NCI-H524 (cell line): ENCODE measurements around the gene BABAM2.

ENCODE experiments used
- DNase-seq, 2 experiments: peaks; one replicate each; lab custom pipeline; 2025; lab: John Stamatoyannopoulos, UW

Gene BABAM2

DNA sequence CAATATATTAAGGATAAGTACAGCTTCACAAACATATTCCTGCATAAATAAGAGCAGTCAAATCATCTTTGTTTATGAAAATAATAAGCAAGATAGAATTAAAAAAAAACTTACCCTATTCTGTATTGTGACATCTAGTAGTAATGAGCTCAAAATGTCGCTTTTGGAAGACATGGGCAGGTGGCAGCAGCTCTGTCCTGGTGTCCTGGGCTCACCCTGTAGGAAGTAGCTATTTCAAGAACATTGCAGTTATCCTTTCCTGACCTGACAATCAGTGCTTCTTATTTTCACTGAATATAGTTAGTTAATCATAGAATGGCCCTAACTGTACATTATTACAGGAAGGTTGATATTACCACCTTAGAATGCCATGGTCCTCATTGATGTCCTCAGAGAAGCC lies 229.1 kb downstream of the BABAM2 start:
- no peak for DNase-seq

DNA sequence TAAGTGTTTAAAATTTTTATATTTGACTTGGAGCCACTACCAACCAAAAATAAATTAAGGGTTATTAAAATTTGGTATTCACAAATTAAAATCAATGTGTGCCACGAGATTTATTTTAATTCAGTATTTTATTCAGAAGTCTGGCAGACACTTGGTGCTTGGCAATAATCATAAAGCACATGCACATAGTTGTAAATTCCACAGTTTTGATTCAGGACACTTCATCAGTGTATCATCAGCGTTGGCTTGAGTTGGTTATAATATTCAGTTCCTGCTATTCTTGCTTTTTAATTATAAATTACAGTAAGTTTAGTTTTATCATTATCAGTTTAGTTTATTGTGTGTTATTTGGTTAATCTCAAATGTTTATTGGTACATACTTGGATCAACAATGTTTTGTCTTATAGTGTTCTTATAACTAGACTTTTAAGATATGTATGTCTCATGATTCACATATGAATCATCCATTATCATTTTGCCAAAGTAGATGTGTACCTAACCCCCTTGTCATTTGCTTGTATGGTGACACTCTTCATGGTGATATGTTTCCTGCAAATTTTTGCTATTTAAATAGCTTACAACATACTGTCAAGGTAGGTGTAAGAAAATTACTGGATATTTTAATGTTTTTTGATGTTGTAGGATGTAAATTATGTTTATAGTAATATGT lies 237.9 kb downstream of the BABAM2 start:
- no peak for DNase-seq

DNA sequence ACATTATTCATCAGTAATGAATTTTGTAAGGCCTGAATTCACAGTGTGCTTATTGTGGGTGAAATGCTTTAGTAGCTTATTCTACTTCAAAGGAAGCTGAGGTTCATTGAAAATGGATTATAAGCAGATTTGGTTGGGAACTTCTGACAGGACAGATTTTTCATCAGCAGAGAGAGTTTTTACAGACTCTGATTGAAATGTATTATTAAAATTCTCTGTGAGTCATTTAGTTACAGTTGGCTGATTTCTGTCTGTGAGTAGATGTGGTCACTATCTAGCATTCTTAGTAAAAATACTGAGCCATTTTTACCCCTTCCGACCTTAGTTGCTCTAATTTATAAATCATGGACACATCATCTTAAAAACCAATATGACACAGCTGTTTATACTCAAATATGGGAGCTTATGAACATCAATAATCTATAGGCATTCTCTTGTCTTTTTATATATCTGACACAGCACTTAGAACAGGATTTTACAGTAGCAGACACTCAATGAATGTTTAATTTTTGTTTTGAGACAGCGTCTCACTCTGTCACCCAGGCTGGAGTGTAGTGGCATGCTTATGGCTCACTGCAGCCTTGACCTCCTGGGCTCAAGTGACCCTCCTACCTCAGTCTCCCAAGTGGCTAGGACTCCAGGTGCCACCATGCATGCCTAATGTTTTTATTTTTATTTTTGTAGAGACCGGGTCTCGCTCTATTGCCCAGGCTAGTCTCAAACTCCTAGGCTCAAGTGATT lies 239.6 kb downstream of the BABAM2 start:
- no peak for DNase-seq

DNA sequence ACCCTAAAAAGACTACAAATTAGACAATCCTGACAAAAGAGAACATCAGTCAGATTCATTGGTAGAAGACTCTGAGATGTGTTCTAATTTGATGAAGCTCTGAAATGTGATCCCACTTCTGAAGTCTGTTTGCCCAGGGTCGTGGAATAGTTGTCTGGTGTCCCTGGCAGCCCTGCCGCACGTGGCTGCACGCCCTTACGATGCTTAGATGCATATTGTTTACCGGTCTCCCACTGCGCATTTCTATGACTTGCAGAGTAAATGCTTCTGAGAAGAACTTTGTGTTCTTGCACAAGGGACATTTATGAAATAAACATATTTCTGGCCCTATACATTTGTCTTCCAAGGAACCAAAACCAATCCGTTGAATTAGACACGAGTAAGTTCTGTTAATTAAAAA lies 243.2 kb downstream of the BABAM2 start:
- no peak for DNase-seq

- DNase-seq, result no peak
Observed at GRCh38 chr2:28134262-28134812, 243.8 kb downstream of the BABAM2 start.

- DNase-seq, result peak; percentile 48 to 75
Observed at GRCh38 chr2:28134857-28135256, 244.3 kb downstream of the BABAM2 start.

GRCh38 chr2:28135324-28135723 lies 244.8 kb downstream of the BABAM2 start:
- DNase-seq, result no peak

GRCh38 chr2:28135799-28136198 lies 245.3 kb downstream of the BABAM2 start:
- DNase-seq, result no peak

- no peak for DNase-seq
Observed at GRCh38 chr2:28136556-28136955, 246.0 kb downstream of the BABAM2 start.

- DNase-seq, result no peak
Observed at GRCh38 chr2:28137221-28137620, 246.7 kb downstream of the BABAM2 start.

GRCh38 chr2:28142386-28142785 lies 251.9 kb downstream of the BABAM2 start:
- DNase-seq, result peak in 1 of 2 experiments; percentile 17

DNA sequence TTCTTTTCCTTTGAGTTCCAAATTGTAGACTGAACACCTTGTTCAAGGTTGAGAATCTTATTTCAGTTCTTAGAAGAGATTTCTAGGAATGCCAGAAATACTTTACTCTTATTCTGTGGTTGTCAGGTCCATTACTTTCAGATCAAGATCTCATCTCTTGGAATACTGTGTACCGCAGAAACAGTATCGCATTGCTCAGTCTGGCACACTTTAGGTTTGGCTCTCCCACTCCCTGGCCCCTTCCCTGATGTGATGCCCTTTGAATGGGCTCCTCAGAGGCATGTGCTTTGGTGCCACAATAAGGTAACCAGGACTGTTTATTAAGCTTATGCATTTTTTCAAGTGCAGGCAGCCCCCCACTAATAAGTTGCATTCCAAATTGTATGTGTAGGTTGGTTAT lies 257.5 kb downstream of the BABAM2 start:
- no peak for DNase-seq

DNA sequence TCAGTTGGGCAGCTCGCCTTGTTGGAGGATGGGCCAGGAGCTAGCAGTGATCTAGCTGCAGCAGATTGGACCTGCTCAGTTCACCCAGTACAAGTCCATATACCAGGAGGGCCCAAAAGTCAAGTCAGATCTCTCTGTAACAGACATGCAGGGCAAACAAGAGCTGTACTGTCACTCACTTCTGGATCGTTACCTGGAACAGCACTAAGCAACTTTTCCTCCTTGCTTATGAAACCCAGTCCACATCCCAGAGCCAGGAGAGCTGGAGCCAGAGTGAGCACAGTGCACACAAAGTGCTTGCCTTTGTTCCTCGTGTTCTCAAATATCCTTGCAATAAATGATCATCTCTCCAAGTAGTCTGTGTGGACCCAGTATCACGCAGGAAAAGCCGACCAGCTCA lies 258.0 kb downstream of the BABAM2 start:
- DNase-seq, result no peak

GRCh38 chr2:28150236-28150915 lies 259.8 kb downstream of the BABAM2 start:
- DNase-seq, result no peak

DNA sequence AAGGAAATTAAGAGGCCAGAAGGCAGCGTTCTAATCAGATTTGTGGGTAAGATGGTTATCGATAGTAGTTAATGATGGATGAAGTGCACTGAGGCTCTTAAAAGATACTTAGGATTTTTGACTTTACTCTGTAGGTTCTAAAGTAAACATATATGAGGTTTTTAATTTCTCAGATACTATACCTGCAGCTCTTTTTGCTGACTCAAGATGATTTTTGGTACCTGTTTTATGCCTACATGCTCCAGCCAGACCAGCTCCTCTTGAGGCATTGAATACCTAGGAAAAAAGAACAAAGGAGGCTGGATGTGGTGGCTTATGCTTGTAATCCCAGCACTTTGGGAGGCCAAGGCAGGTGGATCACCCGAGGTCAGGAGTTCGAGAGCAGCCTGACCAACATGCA lies 260.5 kb downstream of the BABAM2 start:
- DNase-seq, result peak in 1 of 2 experiments; percentile 41

- DNase-seq, result no peak
Observed at GRCh38 chr2:28152585-28153280, 262.2 kb downstream of the BABAM2 start.

DNA sequence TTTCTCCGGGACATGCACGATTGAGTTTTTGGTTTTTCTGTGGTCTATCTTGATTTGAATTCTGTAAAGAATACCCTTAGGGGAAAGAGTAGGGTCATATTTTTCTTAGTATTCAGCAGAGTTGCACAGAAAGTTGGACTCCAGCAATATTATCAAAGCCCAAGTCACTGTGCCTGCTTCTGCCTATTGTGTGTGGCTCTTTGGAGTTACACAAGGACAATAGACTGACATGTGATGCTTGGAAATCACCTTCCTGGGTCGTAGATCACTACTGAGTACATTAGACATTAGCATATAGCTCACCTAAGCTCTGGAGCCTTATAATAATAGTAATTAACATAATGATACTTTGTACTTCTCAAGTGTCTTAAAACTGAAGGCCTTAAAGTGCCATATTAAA lies 263.3 kb downstream of the BABAM2 start:
- no peak for DNase-seq

DNA sequence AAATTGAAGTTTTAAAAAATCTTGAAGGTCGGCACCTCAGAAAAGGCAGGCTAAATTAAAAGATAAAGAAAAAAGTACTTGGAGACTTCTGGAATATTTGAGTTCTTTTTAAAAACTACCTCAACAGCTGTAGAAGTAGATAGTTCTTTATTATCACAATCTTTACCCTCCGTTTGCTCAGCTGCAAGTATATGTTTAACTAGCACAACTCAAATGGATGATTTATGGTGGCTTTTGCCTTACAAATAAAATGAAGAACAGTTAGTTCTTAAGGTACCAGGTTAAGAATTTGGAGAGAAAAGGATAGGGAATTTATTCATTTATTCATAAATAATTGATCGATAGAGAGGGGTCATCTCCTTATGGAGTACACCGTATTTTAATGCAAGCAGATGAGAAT lies 264.6 kb downstream of the BABAM2 start:
- no peak for DNase-seq

GRCh38 chr2:28155627-28156026 lies 265.1 kb downstream of the BABAM2 start:
- DNase-seq, result peak; percentile 25 to 54

DNA sequence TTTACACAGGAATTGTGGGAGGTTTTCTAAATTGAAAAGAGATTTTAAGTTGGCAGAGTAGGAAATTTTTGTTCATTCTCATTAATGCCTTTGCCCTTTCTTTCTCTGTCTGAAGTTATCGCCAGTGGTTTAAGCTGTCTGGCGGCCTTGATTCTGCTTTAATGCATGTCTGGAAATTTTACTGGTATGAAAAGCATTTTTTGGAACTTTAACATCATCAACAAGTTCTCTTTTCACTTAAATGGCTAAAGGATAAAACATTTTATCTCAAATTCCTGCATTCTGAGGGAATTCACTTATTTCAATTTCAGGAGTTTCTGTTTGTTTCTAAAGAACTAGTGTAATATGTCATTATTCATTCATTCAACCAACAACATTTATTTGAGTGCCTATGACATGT lies 268.3 kb downstream of the BABAM2 start:
- no peak for DNase-seq

- DNase-seq, result no peak
Observed at GRCh38 chr2:28160986-28161425, 270.5 kb downstream of the BABAM2 start.

DNA sequence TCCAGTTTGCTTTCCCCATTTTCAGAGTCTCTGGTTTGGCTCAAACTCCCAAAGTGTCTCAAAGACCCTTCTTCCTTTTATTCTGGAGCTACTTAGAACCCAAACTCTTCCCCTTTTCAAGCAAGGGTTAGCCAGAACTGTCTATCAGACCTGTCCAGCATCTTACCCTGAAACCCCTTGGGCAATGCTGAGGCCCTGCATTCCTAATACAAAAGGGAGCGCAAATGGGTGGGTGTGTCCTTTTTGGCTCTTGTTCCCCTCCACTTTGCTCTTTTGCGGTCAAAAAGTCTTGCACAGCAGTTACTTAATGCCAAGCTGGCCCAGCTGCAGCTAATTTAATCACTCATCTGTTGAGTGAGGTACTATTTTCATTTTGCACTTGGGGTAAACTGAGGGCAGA lies 270.9 kb downstream of the BABAM2 start:
- no peak for DNase-seq
